22Rv1 (cell line): ENCODE data around the gene ST8SIA5.

Experiments used
- ZFX ChIP-seq: fragments of 450-650 bp; IDR thresholded peaks from 2 replicates; pipeline ENCODE4 v1.6.1; 2017; ENCODE audit warnings: antibody characterized with exemption, borderline replicate concordance
- TF ChIP-seq, protein P1 (sequence below): fragments of 450-650 bp; IDR thresholded peaks from 2 replicates; pipeline ENCODE4 v1.5.1; 2017; ENCODE audit warnings: mild to moderate bottlenecking

DNA sequence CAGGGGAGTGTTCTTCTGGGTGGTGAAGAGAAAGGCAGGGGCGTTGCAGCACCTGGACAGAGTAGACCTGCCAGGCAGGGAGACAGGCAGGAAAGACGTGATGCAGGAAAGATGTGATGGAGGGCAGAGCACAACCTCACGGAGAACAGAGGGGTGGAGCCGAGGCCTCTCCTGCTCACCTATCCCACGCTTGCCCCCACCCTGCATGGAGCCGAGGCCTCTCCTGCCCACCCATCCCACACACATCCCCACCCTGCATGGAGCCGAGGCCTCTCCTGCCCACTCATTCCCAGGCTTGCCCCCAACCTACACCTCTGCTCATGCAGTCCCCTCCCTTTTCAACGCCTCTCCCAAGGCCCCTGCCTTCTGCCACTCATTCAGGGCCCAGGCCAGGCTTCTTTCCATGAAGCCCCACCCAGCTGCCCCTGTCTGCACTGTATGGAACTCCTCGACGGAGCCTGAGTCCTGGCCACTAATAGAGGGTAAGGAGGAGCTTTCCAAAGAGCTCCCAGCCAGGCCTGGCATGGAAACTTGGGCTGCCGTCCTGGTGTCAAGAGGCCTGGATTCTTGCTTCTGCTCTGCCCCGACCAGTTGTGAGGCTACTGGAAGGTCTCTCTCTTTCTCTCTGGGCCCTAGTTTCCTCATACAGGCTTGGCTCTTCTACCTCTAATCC, 67.9 kb downstream of the ST8SIA5 start:
- TF ChIP-seq, protein P1, sequence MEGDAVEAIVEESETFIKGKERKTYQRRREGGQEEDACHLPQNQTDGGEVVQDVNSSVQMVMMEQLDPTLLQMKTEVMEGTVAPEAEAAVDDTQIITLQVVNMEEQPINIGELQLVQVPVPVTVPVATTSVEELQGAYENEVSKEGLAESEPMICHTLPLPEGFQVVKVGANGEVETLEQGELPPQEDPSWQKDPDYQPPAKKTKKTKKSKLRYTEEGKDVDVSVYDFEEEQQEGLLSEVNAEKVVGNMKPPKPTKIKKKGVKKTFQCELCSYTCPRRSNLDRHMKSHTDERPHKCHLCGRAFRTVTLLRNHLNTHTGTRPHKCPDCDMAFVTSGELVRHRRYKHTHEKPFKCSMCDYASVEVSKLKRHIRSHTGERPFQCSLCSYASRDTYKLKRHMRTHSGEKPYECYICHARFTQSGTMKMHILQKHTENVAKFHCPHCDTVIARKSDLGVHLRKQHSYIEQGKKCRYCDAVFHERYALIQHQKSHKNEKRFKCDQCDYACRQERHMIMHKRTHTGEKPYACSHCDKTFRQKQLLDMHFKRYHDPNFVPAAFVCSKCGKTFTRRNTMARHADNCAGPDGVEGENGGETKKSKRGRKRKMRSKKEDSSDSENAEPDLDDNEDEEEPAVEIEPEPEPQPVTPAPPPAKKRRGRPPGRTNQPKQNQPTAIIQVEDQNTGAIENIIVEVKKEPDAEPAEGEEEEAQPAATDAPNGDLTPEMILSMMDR, result no peak
- no peak for TF ChIP-seq ZFX
